HG03045 (cell line): ENCODE data around the gene HMMR.
A peak's percentile ranks its signal among the peaks of the same experiment; 100 is the strongest.

Source experiments
- ATAC-seq: cut with Tn5 transposase; IDR thresholded peaks from one replicate; pipeline ENCODE4 v1.9.1; 2021; ENCODE audit warnings: mild to moderate bottlenecking, moderate library complexity; ENCODE audit not compliant: unreplicated experiment

The HMMR gene

DNA sequence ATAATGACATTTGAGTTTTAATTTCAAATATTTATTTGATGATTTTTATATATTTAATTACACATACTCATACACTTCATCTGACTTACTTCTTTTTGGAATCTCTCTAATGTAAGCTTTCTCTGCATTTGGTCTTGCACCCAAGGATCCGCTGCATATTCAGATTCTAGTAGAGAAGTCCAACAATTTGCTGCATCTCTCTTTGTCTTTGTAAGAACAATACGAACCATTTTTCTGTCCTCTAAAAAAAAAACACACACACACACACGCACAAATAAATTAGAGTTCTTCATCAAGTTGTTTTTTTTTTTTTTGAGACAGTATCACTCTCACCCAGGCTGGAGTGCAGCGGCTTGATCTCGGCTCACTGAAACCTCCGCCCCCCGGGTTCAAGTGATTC lies 3.6 kb upstream of the HMMR start:
- ATAC-seq = no peak

DNA sequence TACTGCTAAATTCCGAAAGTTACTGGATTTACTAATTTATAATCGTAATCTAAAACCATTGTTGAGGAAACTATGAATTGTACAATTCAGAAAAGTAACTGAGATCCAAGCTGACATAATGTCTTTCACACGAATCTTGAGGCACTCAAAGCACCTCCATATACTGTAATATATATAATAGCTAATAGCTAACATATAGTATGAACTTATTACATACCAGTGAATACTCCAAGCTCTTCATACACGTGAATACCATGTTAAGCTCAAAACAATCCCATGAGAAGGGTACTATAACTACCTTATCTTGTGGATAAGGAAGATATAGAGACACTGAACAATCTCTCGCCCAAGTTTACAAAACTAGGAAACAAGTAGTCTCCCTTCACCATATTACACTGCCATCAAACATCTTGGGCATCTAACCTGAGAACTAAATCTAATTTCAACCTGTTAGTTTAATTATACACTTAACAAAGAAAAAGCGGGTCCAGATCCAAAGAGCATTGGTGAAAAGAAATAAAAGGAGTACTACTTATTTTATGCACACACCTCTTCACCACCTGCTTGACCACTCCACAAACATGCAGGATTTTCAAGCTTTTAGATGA lies 1.6 kb upstream of the HMMR start:
- ATAC-seq = no peak

GRCh38 chr5:163459462-163459818 lies 992 bp upstream of the HMMR start:
- ATAC-seq = peak; percentile 4

- peak; percentile 84 for ATAC-seq
Measured at GRCh38 chr5:163459819-163460561, 442 bp upstream of the HMMR start, which contains the start of gene NUDCD2. NUDCD2 (minus strand) TSS chr5:163460102; CDS start chr5:163460050, 52 bp downstream.

DNA sequence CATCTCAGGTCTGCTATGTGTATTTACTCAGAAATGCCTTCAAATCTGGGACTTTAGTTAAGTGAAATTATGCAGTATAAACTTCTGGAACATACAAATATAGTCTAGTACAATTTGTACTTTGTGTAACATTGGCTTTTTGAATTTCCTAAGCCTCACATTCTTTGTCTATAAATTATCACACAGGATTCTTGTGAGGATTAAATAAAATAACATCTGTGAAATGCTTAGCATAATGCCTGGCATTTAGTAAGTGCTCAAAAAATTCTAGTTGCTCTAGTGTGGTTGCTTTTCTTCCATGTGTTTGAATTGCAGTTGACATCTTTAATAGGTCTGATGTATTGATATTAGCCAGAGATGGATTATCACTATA lies 2.6 kb downstream of the HMMR start:
- ATAC-seq = no peak

- no peak for ATAC-seq
Measured at GRCh38 chr5:163467682-163468081, 7.2 kb downstream of the HMMR start.

DNA sequence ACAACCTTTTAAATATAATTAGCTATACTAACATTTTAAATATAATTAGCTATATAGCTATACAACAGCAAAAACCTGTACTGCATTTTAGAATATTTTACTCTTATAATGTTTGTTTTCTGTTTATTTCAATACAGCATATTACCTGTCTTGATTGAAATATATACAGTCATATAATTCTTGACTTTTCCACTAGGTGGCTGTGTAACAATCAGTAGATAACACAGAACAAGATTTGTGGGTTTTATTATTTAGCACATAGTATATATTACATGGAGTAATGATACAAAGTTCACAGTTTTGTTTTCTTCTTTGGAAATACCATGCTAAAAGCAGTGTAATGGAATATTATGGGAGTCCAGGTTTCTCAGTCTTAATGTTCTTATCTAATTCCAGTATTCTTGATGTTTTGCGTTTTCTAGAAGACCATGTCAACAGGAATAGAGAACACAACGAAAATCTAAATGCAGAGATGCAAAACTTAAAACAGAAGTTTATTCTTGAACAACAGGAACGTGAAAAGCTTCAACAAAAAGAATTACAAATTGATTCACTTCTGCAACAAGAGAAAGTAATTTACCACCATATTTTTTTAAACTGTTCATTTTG lies 13.3 kb downstream of the HMMR start:
- ATAC-seq = no peak

- no peak for ATAC-seq
Measured at GRCh38 chr5:163475411-163475810, 15.0 kb downstream of the HMMR start.

DNA sequence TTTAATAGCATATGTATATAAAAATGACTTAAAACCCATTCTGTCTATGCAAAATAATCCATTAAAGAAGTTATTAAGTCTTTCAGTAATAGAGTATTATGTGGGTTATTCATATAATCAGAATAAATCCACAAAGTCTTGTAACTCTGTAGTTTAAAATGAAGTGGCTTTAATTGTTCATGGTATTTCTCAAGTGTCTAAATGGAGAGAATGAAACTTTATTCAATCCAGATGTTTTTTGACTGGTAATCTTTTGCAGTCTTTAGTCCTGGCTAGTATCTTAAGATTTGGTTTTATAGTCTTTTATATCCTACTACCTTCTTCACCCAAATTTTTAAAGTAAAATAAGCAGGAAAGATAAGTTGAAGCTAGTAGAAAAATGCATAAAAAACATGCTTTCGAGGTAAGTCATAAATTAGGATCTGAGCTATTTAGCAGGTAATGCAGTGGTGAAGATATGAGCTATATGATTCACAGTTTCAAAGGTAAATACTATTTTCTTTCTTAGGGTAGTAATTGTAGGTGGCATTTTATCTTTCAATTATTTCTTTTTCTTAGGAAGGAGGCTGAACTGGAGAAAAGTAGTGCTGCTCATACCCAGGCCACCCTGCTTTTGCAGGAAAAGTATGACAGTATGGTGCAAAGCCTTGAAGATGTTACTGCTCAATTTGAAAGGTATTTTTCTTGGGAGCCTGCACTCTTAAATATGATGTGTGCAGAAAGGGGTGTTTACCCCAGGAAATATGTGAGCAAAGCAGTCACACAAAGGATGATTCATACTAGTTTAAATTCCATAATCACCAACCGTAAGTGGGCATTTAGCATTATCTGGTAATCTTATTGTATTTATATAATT lies 17.9 kb downstream of the HMMR start:
- ATAC-seq = no peak

DNA sequence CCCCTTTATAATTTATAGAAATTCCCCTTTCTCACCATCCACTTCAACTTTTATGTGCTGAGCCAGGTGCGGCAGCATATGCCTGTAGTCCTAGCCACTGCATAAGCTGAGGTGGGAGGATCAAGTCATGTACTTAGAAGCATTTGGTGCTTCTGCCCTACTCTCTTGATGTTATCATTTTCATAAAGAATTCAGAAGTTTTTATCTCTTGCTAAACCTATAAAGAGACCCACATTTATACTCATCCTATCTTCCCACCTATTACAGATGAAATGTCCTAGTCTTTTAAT lies 18.5 kb downstream of the HMMR start:
- no peak for ATAC-seq

DNA sequence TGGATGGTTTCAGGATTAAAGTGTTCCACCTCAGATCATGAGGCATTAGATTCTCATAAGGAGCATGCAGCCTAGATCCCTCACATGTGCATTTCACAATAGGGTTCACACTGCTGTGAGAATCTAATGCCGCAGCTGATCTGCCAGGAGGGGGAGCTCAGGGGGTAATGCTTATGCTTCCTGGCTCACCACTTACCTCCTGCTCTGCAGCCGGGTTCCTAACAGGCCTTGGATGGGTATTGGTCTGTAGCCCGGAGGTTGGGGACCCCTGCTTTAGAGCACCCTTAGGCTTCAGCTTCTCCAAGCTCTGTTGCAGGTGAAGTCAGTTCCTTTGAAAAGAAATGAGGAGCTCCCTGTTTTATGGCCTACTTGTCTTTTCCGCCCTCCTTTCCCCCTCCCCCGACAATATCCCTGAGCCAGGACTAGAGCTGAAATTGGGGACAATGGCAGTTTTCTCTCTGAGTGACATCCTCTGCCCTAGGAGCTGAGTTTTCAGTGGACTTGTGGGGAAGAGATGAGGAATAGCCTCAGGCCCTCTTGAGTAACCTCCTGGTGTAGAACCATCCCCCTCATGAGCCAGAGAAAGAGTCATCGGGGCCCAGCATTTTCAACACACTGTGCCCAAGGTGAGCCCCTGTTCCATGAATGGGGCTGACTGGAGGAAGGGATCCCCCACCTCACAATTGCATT lies 28.8 kb downstream of the HMMR start:
- no peak for ATAC-seq

DNA sequence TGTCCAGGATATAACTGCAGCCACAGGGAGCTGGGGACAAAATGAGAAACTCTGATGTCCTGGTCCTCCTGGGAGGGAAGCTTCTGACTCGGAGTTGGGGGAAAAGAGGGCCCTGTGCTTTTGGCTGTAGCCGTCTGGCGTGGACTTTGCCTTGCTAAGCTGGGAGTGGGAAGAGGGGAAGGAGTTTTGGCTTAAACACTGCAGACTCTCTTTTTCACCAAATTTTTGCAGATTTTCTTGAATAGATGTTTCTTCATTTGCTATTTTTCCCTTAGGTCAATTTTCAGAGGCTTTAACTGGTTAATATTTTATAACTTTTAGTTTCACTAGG lies 29.3 kb downstream of the HMMR start:
- ATAC-seq = no peak

- ATAC-seq = no peak
Measured at GRCh38 chr5:163496286-163496685, 35.9 kb downstream of the HMMR start.

DNA sequence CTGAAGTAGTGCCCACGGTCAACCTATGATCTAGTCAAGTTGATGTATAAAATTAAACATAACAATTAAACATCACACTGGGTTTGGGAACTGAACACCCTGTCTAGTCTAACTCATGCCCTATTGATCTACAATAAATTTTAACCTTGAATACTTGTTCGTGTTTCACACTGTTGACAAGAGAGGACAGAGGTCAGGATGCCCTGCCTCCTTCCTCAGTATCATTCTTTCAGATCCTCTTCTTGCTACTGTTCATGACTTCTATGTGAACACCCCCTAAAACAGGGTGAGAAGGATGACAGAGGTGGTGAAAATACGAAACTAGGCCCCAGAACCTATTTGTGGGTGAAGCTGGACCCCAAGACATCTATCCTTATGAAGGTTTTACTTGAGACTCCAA lies 36.9 kb downstream of the HMMR start:
- no peak for ATAC-seq

DNA sequence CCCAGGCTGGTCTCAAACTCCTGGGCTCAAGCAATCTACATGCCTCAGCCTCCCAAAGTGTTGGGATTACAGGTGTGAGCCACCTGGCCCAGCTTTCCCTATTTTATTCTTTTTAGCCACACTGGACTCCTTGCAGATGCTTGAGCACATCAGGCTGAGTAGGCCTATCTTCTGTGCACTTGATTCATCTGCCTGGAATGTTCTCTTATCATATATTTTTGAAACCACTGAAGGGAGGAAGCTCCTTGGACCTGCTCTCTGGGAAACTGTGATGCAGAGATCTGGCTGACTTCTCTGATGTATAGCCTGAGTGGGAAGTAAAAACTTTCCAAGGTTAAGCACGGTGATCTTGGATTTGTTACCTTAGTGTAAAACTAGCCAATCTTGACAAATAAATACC lies 38.5 kb downstream of the HMMR start:
- ATAC-seq = no peak

DNA sequence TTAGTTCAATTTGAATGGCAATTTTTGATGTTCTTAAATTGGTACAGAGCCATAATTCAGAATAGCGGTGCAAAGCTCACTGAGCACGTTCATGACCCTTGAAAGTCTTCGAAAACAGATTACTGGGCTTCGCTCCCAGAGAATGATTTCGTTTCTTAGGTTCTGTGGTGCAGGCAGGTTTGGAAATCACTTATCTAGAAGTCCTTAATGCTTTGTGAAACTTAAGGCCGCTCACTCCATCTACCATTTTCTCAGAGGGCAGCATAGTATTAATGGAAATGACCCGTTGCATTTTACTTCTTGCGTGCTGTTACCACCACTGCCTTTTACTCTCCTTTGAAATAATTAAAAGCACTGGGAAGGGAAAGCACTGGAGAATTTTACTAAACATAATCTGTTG lies 42.1 kb downstream of the HMMR start:
- ATAC-seq = no peak

- ATAC-seq = no peak
Measured at GRCh38 chr5:163503106-163504078, 43.0 kb downstream of the HMMR start.

DNA sequence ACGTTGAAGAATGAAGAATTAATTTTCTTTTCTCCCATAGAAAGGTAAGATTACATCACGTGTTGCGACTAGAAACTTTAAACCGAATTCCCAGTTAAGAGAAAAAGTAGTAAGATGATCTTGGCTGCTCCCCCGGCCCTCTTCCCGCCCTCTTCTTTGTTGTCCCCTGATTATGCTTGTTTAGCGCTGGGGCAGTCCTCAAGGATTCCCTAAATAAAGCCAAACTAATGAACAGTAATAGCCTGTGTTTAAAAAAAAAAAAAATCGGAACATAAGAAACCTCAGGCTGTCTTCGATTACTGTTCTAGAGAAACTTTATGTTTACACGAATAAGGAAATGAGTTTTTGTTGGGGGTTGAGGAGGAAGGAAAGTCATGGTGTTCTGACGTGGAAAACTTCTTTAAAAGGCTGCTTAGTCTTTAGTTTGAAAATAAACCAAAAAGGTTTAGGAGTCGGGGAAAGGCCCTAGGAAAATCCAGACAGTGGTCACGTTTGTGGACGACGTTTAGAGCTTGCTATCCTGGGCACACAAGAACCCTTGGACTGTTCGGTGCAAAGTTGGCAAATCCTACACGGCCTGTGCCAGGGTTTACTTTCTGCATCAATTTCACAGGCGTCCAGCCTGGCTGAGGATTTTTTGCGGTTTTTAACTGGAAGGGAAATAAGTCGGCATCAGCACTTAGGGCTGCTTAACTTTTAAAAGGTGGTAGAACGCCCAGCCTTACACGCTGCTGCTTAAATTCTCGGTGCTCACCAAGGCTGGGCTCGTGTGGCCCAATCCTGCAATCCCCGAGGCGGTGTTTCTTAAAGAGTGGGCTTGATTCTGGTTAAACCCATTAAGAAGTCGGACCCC lies 43.9 kb downstream of the HMMR start:
- ATAC-seq = no peak

GRCh38 chr5:163505049-163505367 lies 44.6 kb downstream of the HMMR start:
- ATAC-seq = no peak
